Right atrium auricular region (tissue), 2 donors: ENCODE data around the gene APP. TPM values are rescaled to one million over a fixed set of nuclear protein-coding genes. Genes with fewer than 3 reads are reported as not detected.

Experiments used
- DNase-seq: peaks from one replicate; pipeline ENCODE4 v3.0.0-alpha.2; 2019; ENCODE audit warnings: low spot score
- H3K27ac ChIP-seq, 2 donors: fragments of 200-600 bp; sonication (generic); 1 replicate in 1 of 2; 2 replicates in 1 of 2; pipeline ENCODE4 v1.5.1; 2016 to 2019
- H3K27me3 ChIP-seq, 2 donors: fragments of 200-600 bp; sonication (generic); one replicate each; pipeline versions ENCODE4 v1.5.1 to v1.6.0; 2017 to 2019
- H3K36me3 ChIP-seq: fragments of 200-600 bp; sonication (generic); one replicate; pipeline ENCODE4 v1.5.1; 2016
- H3K4me1 ChIP-seq, 2 donors: fragments of 200-600 bp; sonication (generic); one replicate each; pipeline versions ENCODE4 v1.5.1 to v1.6.0; 2017 to 2019
- H3K4me3 ChIP-seq, 2 donors: fragments of 200-600 bp; sonication (generic); 1 replicate in 1 of 2; 2 replicates in 1 of 2; pipeline ENCODE4 v1.5.1; 2017 to 2019; ENCODE audit warnings: mild to moderate bottlenecking in 1 of 2, moderate library complexity in 1 of 2
- H3K9me3 ChIP-seq, 2 donors: fragments of 200-600 bp; sonication (generic); one replicate each; pipeline ENCODE4 v1.5.1; 2019
- total RNA-seq, 2 donors: library from RNA; depleted of rRNA; stranded (reverse); fragments of >200 nt; gene quantifications; one replicate each; pipeline ENCODE4 v1.1.0, GENCODE V29; 2016
- TF ChIP-seq, protein P1 (sequence below), 2 donors: fragments of 200-600 bp; sonication (generic); IDR thresholded peaks; one replicate each; pipeline ENCODE4 v1.5.1; 2019; ENCODE audit warnings: antibody characterized with exemption in 2 of 2

Gene APP
- total RNA-seq, 2 donors from 2014 or later: 326 to 389 TPM

DNA sequence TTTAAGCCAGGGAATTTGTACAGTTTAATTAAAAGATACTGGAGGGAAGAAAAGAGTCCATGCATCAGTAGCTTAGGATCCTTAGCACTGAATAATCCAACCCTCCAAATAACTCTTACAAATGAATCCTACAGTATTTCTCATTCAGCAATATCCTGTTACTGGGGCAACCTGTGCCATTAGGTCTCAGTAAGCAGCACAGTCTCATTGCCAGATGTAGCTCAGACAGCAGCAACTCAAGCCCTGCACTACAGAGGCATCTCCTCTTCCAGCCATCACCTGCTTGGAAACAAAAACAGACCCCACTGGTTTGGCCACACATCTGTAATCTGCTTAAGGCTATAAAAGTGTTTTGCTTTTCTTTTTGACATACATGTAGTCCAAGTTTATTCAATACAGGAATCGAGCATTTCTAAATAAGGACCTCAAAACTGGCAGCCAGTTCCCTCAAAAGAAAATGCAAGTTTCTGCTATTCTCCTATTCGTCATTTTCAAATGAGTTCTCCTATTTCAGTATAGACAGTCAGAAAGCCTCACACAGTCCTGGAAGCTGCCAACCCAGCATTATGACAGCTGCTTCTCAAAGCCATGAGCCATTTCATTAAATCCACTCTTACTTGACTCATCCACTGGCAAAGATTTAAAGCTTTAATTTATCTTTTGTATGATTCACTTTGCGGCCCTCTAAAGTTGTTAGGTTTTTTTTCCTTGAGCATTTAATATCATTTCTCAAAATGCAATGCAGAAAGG lies 129.0 kb downstream of the APP start:
- H3K36me3 ChIP-seq: peaks cover 5% of the 10 kb centered on the region
- no peaks in the 10 kb centered on the region for H3K4me1 ChIP-seq
- no peaks in the 10 kb centered on the region for H3K27me3 ChIP-seq
- TF ChIP-seq, protein P1, sequence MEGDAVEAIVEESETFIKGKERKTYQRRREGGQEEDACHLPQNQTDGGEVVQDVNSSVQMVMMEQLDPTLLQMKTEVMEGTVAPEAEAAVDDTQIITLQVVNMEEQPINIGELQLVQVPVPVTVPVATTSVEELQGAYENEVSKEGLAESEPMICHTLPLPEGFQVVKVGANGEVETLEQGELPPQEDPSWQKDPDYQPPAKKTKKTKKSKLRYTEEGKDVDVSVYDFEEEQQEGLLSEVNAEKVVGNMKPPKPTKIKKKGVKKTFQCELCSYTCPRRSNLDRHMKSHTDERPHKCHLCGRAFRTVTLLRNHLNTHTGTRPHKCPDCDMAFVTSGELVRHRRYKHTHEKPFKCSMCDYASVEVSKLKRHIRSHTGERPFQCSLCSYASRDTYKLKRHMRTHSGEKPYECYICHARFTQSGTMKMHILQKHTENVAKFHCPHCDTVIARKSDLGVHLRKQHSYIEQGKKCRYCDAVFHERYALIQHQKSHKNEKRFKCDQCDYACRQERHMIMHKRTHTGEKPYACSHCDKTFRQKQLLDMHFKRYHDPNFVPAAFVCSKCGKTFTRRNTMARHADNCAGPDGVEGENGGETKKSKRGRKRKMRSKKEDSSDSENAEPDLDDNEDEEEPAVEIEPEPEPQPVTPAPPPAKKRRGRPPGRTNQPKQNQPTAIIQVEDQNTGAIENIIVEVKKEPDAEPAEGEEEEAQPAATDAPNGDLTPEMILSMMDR (IDR thresholded peaks at IDR 0.05): no peak
- no peak overlapping the region for H3K27ac ChIP-seq
- no peak for DNase-seq
- no peak overlapping the region for H3K4me3 ChIP-seq
- no peaks in the 10 kb centered on the region for H3K9me3 ChIP-seq

DNA sequence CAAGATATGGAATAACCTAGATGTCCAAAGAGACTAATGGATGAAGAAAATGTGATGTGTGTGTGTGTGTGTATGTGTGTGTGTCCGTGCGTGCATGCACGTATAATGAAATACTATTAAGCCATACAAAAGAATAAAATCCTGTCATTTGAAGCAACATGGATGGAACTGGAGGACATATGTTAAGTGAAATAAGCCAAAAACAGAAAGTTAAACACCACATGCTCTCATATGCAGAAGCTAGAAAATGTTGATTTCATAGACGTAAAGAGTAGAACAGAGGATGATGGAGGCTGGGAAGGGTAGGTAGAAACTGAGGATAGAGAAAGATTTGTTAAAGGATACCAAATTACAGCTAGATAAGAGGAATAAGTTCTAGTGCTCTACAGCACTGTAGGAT lies 133.7 kb downstream of the APP start:
- no peaks in the 10 kb centered on the region for H3K27me3 ChIP-seq
- DNase-seq: no peak
- no peak overlapping the region for H3K27ac ChIP-seq

DNA sequence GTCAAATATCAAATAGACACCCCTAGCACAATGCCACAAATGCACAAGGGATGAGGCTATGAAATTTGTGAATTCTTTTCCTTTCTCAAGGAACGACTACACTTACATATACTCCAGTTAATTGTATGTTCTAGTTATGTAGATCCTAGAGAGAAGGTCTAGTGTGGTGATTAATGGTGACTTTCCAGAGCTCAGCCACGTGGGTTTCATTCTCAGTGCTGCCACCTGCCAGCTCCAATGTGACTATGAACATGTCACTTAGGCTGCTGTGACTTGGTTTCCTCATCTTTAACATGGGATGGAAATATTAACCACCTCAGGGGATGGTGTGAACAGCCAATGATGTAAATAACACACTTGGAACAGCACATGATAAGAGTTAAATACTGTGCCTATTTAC lies 138.3 kb downstream of the APP start:
- TF ChIP-seq, protein P1 (IDR thresholded peaks at IDR 0.05): no peak

More for the DNA sequence above, 133.7 kb downstream of the APP start:
- H3K9me3 ChIP-seq: no peaks in the 10 kb centered on the region
- H3K36me3 ChIP-seq: peaks cover 5% of the 10 kb centered on the region
- peaks cover 0 to 5% of the 10 kb centered on the region in 2 donors for H3K4me1 ChIP-seq
- TF ChIP-seq, protein P1 (IDR thresholded peaks at IDR 0.05): no peak
- H3K4me3 ChIP-seq: no peak overlapping the region

DNA sequence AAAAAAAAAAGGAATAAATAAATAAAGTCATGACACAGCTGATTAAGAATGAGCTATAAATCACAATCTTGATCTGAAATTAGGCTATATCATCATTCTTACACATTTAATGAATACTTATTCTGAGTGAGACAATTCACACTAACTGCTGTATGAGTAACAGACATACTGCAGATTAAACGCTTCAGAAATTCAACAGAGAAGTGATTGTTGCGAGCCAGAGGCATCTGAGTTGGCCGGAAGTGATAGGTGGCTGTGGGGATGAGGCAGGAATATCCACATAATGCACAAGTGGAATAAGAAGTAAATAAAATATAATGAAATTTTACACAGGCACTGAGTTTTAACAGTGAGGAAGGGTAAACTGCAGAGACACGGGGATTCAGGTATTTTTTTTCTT lies 142.4 kb downstream of the APP start:
- DNase-seq: no peak
- Histone ChIP-seq H3K27ac (no peak overlapping the region), H3K9me3 (no peaks in the 10 kb centered on the region), H3K4me3 (no peak overlapping the region), H3K36me3 (no peaks in the 10 kb centered on the region), H3K4me1 (peaks cover 0 to 4% of the 10 kb centered on the region in 2 donors), H3K27me3 (no peaks in the 10 kb centered on the region)
- TF ChIP-seq, protein P1 (IDR thresholded peaks at IDR 0.05): no peak

More for the DNA sequence above, 138.3 kb downstream of the APP start:
- DNase-seq: no peak
- H3K4me1 ChIP-seq: peaks cover 0 to 5% of the 10 kb centered on the region in 2 donors
- no peak overlapping the region for H3K4me3 ChIP-seq
- H3K9me3 ChIP-seq: no peaks in the 10 kb centered on the region
- peaks cover 5% of the 10 kb centered on the region for H3K36me3 ChIP-seq
- H3K27me3 ChIP-seq: no peaks in the 10 kb centered on the region
- H3K27ac ChIP-seq: no peak overlapping the region

DNA sequence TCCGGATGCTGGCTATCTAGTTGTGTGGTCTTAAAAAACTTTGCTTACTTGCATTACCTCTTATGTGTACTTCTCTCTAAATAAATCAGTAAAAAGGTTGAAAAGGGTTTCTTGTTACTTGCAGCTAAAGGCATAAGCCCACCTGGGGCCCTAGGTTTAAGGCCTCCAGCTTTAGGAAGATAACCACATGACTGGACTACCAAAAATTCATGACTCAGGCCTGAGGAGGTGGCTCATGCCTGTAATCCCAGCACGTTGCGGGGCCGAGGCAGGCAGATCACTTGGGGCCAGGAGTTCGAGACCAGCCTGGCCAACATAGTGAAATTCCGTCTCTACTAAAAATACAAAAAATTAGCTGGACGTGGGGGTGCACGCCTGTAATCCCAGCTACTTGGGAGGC lies 142.9 kb downstream of the APP start:
- Histone ChIP-seq H3K36me3 (no peaks in the 10 kb centered on the region), H3K4me3 (no peak overlapping the region), H3K9me3 (no peaks in the 10 kb centered on the region), H3K27ac (no peak overlapping the region), H3K4me1 (peaks cover 0 to 4% of the 10 kb centered on the region in 2 donors), H3K27me3 (no peaks in the 10 kb centered on the region)
- no peak for DNase-seq
- TF ChIP-seq, protein P1 (IDR thresholded peaks at IDR 0.05): no peak
